ENCODE results near the gene CYP1A1. TPM values are rescaled to one million over a fixed set of nuclear protein-coding genes. Genes with fewer than 3 reads are reported as not detected.

The CYP1A1 gene
- total RNA-seq, 4 donors from 2014 or later = 1.9 to 8.3 (median 3.6) TPM; not detected in 1

DNA sequence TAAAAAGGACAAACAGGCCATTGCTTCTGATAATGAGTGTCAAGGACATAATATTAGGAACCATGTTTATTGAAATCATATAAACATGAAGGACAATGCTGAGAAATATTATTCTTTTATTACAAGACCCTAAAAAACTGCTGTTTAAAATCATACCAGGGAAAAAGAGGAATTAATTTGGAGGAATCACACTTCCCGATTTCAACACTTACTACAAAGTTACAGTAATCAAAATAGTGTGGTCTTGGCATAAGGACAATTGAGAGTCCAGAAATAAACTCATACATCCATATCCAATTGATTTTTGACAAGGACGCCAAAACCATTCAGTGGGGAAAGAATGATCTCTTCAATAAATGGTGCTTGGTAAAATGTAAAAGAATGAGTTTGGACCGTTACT is 13.0 kb downstream of the CYP1A1 start:
- no peak for TF ChIP-seq CTCF (IDR thresholded peaks at IDR 0.05)
- ATAC-seq (ENCODE audit: low FRiP score) = no peak
- DNase-seq (ENCODE audit: low spot score) = no peak

DNA sequence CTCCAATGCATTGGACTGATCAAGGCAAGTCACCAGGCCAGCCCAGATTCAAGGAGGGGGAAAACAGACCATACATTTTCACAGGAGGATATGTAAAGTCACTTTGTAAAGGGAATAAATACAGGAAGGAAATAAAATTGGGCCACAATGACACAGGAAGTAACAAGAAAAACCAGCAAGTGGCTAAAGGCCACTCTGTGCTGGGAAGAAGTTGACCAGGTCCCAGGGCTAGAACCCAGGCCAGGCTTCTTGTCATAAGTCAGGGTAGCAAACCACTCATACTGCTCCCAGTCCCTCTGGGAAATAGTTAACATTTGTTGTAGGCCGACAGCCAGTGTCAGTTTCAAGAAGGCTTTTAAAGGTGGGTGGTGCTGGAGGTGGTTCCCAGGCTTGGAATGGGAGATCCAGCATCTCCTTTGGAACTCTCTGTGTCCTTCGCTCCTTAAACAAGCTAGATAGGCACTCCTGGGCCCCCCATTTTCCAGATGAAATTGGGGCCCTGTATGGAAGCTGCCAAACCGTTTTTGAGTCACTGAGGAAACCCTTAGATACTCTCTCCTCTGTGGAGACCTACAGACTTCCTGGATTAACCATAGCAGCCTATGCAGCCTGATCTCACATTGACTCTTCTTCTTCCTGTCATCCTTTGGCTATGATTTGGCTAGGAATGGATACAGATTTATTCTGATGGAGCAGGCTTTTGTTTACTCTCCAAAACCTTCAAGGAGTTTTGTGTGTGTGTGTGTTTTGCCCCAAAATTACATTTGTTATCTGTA is 14.8 kb downstream of the CYP1A1 start:
- no peak for DNase-seq (ENCODE audit: low spot score)
- no peak for ATAC-seq (ENCODE audit: low FRiP score)
- no peak for TF ChIP-seq CTCF (IDR thresholded peaks at IDR 0.05)

DNA sequence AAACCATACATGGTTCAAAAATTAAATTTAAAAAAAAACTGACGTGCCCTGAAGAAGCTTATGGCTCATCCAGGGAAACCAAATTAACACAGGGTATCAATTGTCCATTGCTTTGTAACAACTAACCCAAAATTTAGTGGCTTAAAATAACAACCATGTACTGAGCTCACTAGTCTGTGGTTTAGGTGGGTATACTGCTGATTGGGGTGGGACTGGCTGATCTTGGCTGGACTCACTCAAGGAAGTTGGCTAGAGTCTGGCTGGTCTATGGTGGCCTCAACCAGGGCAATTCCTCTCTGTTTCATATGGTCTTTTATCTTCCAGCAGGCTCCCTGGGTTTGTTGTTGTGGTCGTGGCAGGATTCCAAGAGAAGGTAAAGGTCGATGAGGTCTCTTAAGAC is 15.4 kb downstream of the CYP1A1 start:
- DNase-seq (ENCODE audit: low spot score) = no peak
- TF ChIP-seq CTCF (IDR thresholded peaks at IDR 0.05) = no peak
- no peak for ATAC-seq (ENCODE audit: low FRiP score)

DNA sequence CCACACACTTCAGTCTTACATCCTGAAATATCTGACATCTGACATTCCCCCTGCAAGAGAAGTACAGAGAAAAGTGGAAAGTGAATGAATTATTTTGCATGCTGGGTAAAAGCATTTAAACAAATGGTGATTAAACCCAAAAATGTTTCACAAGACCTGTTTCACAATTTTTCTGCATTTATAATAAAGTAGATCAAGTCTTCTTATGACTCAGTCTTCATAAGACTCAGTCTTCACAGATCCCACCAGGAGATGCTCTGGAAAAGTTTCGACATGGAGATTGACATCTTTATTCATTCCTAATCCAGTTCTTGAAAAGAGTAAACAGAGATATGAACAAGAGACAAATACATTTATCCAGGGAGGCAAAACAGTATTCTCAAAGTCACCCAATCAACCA is 16.3 kb downstream of the CYP1A1 start:
- ATAC-seq (ENCODE audit: low FRiP score) = no peak
- no peak for TF ChIP-seq CTCF (IDR thresholded peaks at IDR 0.05)
- no peak for DNase-seq (ENCODE audit: low spot score)

GRCh38 chr15:74696808-74697207 is 28.5 kb downstream of the CYP1A1 start:
- no peak for TF ChIP-seq CTCF (IDR thresholded peaks at IDR 0.05)
- ATAC-seq (ENCODE audit: low FRiP score) = no peak
- no peak for DNase-seq (ENCODE audit: low spot score)

DNA sequence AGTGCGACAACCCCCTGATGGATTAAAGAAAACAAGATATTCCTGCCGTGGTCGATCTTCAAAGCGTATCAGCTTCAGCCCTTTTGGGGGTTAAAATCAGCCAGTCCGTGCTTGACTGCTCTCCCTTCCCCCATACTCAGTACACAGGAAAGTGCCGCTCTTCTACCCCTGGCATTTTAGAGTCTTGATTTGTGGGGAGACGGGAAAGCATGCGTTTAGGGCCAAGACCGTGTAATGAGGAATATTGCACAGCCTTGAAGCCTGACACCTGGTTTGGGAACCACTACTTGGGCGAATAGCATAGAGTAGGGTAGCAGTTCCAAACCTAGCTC is 29.0 kb downstream of the CYP1A1 start:
- ATAC-seq (ENCODE audit: low FRiP score) = no peak
- no peak for DNase-seq (ENCODE audit: low spot score)
- no peak for TF ChIP-seq CTCF (IDR thresholded peaks at IDR 0.05)

Measured in omental fat pad (tissue), 4 donors.